HepG2 (cell line): Measurements from ENCODE around the gene IDNK. TPM values are rescaled to one million over a fixed set of nuclear protein-coding genes. Genes with fewer than 3 reads are reported as not detected.
A peak's percentile ranks its signal among the peaks of the same experiment; 100 is the strongest.

Source experiments
- DR1 ChIP-seq: sonication (generic); formaldehyde crosslinking; IDR thresholded peaks from 2 replicates; pipeline ENCODE4 v1.8.0; 2021; ENCODE audit warnings: mild to moderate bottlenecking, missing genetic modification reagents, inconsistent platforms
- GLI4 ChIP-seq: sonication (generic); formaldehyde crosslinking; IDR thresholded peaks from 2 replicates; pipeline ENCODE4 v1.5.1; 2020; ENCODE audit warnings: missing genetic modification reagents, mild to moderate bottlenecking, moderate library complexity, borderline replicate concordance
- MEF2D ChIP-seq: sonication (generic); formaldehyde crosslinking; IDR thresholded peaks from 2 replicates; pipeline ENCODE4 v1.5.1; 2020; ENCODE audit warnings: mild to moderate bottlenecking, missing genetic modification reagents
- MYC ChIP-seq: sonication (generic); formaldehyde crosslinking; IDR thresholded peaks from 2 replicates; pipeline ENCODE4 v1.9.0; 2021; ENCODE audit warnings: missing genetic modification reagents, borderline replicate concordance
- POLR2AphosphoS2 ChIP-seq: IDR thresholded peaks from 2 replicates; pipeline ENCODE4 v1.6.1; 2011; ENCODE audit warnings: low read depth, low read length, improper control_type of control experiment
- RARA ChIP-seq: IDR thresholded peaks from 2 replicates; pipeline ENCODE4 v1.6.1; 2016; ENCODE audit warnings: missing genetic modification reagents, missing compliant biosample characterization
- SMARCE1 ChIP-seq: fragments of 450-650 bp; IDR thresholded peaks from 2 replicates; pipeline ENCODE4 v1.6.1; 2017; ENCODE audit warnings: borderline replicate concordance
- ZFP36L2 ChIP-seq: sonication (generic); formaldehyde crosslinking; IDR thresholded peaks from 2 replicates; pipeline ENCODE4 v1.4.0; 2020; ENCODE audit warnings: missing genetic modification reagents
- ZNF343 ChIP-seq: sonication (generic); formaldehyde crosslinking; IDR thresholded peaks from 2 replicates; pipeline ENCODE4 v1.4.0; 2020; ENCODE audit warnings: mild to moderate bottlenecking, missing genetic modification reagents
- ZNF430 ChIP-seq: sonication (generic); formaldehyde crosslinking; IDR thresholded peaks from 2 replicates; pipeline ENCODE4 v1.9.0; 2021; ENCODE audit warnings: mild to moderate bottlenecking, missing genetic modification reagents
- ZNF431 ChIP-seq: sonication (generic); formaldehyde crosslinking; IDR thresholded peaks from 2 replicates; pipeline ENCODE4 v1.9.0; 2022; ENCODE audit warnings: missing genetic modification reagents, low read depth, mild to moderate bottlenecking, borderline replicate concordance
- polyA plus RNA-seq, 8 experiments: library from polyadenylated mRNA; depleted of rRNA in 3 of 8; stranded (reverse) in 7 of 8; unstranded in 1 of 8; fragments of >200 nt; fragmentation: Illumina TruSeq in 4 of 8; extraction: Trizol in 4 of 8; gene quantifications; 2 replicates each; pipeline versions ENCODE4 v1.2.1 to v1.2.3, GENCODE V29; 2011 to 2016; ENCODE audit warnings: low read depth in 4 of 8, missing spikeins in 1 of 8, mixed read lengths in 1 of 8; ENCODE audit not compliant: insufficient read depth in 1 of 8
- total RNA-seq, 5 experiments: library from RNA; depleted of rRNA; stranded (reverse); fragments of >200 nt; fragmentation: Illumina TruSeq; extraction: Trizol; gene quantifications; 2 replicates each; pipeline ENCODE4 v1.2.3, GENCODE V29; 2016; ENCODE audit warnings: low read depth in 1 of 5
- TF ChIP-seq, protein P1 (sequence below): sonication (generic); formaldehyde crosslinking; conservative IDR thresholded peaks from 2 replicates; pipeline ENCODE4 v1.8.0; 2022; ENCODE audit warnings: mild to moderate bottlenecking, moderate library complexity, missing genetic modification reagents
- TF ChIP-seq, protein P2 (sequence below): sonication (generic); formaldehyde crosslinking; IDR thresholded peaks from 2 replicates; pipeline ENCODE4 v1.5.0; 2020; ENCODE audit warnings: mild to moderate bottlenecking, missing genetic modification reagents
- TF ChIP-seq, protein P3 (sequence below): sonication (generic); formaldehyde crosslinking; IDR thresholded peaks from one replicate; pipeline ENCODE4 v1.5.1; 2020; ENCODE audit warnings: mild to moderate bottlenecking, missing genetic modification reagents; ENCODE audit errors: not compliant biosample characterization
- TF ChIP-seq, protein P4 (sequence below), 2 experiments: fragments of 450-650 bp in 1 of 2; sonication (generic) in 1 of 2; formaldehyde crosslinking; IDR thresholded peaks; 2 replicates each; pipeline versions ENCODE4 v1.5.0 to v1.8.0; 2020 to 2022; ENCODE audit warnings: mild to moderate bottlenecking in 1 of 2, missing genetic modification reagents in 1 of 2

IDNK gene
- total and polyA plus RNA-seq, 2 of the 13 experiments (the other 11 are each of a cell fraction or from before 2014, with no cell fraction given): 3.1 to 4.8 TPM

DNA sequence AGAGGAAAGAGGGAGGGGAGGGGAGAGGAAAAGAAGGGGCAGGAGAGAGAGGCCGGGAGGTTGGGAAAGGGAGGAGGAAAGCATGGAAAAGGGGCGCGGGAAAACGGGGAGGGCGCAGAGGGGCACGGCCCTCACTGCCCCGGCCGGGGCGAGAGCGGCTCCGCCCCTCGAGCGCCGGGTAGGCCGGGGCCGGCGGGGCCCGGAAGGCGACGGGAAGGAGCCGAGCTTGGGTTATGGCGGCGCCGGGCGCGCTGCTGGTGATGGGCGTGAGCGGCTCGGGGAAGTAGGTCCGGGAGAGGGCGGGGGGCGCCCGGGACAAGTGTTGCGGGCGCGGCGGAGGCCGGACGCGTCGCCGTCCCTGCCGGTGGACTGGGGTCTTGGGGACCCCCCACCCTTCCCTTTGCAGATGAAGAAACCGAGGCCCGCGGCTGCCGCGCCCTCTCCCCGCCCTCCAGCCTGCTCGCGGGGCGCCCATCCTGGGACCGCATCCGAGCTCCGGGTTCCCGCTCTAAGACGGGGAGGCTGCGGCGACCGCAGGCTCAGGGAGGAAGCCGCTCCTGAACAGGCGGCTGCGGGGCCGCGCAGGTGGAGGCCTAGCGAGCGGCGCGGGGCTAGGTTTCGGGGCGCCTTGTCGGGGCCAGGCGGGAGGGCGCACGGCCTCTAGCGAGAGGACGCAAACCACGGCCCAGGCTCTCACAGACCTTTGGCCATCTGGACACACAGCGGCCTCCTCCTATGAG lies at the start of gene IDNK (continued):
- TF ChIP-seq, protein P1, sequence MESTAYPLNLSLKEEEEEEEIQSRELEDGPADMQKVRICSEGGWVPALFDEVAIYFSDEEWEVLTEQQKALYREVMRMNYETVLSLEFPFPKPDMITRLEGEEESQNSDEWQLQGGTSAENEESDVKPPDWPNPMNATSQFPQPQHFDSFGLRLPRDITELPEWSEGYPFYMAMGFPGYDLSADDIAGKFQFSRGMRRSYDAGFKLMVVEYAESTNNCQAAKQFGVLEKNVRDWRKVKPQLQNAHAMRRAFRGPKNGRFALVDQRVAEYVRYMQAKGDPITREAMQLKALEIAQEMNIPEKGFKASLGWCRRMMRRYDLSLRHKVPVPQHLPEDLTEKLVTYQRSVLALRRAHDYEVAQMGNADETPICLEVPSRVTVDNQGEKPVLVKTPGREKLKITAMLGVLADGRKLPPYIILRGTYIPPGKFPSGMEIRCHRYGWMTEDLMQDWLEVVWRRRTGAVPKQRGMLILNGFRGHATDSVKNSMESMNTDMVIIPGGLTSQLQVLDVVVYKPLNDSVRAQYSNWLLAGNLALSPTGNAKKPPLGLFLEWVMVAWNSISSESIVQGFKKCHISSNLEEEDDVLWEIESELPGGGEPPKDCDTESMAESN: peak; percentile 81
- TF ChIP-seq GLI4 (peak; percentile 60), SMARCE1 (no peak), MYC (CRISPR knock-in tag) (peak; percentile 54; the same call in 1 of the 2 replicates), ZNF343 (no peak), MEF2D (no peak), ZFP36L2 (CRISPR knock-in tag) (no peak), DR1 (CRISPR knock-in tag) (no peak), POLR2AphosphoS2 (no peak), RARA (CRISPR knock-in tag) (0 out of 2 replicates have a peak, but pooled peaks have one; percentile 13), ZNF431 (CRISPR knock-in tag) (0 out of 2 replicates have a peak, but pooled peaks have one; percentile 6), ZNF430 (CRISPR knock-in tag) (0 out of 2 replicates have a peak, but pooled peaks have one; percentile 37)
- TF ChIP-seq, protein P2, sequence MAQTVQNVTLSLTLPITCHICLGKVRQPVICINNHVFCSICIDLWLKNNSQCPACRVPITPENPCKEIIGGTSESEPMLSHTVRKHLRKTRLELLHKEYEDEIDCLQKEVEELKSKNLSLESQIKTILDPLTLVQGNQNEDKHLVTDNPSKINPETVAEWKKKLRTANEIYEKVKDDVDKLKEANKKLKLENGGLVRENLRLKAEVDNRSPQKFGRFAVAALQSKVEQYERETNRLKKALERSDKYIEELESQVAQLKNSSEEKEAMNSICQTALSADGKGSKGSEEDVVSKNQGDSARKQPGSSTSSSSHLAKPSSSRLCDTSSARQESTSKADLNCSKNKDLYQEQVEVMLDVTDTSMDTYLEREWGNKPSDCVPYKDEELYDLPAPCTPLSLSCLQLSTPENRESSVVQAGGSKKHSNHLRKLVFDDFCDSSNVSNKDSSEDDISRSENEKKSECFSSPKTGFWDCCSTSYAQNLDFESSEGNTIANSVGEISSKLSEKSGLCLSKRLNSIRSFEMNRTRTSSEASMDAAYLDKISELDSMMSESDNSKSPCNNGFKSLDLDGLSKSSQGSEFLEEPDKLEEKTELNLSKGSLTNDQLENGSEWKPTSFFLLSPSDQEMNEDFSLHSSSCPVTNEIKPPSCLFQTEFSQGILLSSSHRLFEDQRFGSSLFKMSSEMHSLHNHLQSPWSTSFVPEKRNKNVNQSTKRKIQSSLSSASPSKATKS (CRISPR knock-in tag): peak; percentile 52; the same call in 1 of the 2 replicates
- TF ChIP-seq, protein P3, sequence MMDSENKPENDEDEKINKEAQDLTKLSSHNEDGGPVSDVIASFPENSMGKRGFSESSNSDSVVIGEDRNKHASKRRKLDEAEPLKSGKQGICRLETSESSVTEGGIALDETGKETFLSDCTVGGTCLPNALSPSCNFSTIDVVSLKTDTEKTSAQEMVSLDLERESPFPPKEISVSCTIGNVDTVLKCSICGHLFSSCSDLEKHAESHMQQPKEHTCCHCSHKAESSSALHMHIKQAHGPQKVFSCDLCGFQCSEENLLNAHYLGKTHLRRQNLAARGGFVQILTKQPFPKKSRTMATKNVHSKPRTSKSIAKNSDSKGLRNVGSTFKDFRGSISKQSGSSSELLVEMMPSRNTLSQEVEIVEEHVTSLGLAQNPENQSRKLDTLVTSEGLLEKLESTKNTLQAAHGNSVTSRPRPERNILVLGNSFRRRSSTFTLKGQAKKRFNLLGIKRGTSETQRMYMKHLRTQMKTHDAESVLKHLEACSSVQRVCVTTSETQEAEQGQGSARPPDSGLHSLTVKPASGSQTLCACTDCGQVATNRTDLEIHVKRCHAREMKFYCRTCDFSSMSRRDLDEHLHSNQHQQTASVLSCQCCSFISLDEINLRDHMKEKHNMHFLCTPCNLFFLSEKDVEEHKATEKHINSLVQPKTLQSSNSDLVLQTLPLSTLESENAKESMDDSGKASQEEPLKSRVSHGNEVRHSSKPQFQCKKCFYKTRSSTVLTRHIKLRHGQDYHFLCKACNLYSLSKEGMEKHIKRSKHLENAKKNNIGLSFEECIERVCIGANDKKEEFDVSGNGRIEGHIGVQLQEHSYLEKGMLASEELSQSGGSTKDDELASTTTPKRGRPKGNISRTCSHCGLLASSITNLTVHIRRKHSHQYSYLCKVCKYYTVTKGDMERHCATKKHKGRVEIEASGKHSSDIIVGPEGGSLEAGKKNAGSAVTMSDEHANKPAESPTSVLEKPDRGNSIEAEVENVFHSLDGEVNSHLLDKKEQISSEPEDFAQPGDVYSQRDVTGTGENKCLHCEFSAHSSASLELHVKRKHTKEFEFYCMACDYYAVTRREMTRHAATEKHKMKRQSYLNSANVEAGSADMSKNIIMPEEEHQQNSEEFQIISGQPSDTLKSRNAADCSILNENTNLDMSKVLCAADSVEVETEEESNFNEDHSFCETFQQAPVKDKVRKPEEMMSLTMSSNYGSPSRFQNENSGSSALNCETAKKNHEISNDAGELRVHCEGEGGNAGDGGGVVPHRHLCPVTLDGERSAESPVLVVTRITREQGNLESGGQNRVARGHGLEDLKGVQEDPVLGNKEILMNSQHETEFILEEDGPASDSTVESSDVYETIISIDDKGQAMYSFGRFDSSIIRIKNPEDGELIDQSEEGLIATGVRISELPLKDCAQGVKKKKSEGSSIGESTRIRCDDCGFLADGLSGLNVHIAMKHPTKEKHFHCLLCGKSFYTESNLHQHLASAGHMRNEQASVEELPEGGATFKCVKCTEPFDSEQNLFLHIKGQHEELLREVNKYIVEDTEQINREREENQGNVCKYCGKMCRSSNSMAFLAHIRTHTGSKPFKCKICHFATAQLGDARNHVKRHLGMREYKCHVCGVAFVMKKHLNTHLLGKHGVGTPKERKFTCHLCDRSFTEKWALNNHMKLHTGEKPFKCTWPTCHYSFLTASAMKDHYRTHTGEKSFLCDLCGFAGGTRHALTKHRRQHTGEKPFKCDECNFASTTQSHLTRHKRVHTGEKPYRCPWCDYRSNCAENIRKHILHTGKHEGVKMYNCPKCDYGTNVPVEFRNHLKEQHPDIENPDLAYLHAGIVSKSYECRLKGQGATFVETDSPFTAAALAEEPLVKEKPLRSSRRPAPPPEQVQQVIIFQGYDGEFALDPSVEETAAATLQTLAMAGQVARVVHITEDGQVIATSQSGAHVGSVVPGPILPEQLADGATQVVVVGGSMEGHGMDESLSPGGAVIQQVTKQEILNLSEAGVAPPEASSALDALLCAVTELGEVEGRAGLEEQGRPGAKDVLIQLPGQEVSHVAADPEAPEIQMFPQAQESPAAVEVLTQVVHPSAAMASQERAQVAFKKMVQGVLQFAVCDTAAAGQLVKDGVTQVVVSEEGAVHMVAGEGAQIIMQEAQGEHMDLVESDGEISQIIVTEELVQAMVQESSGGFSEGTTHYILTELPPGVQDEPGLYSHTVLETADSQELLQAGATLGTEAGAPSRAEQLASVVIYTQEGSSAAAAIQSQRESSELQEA: peak; percentile 29
- TF ChIP-seq, protein P4, sequence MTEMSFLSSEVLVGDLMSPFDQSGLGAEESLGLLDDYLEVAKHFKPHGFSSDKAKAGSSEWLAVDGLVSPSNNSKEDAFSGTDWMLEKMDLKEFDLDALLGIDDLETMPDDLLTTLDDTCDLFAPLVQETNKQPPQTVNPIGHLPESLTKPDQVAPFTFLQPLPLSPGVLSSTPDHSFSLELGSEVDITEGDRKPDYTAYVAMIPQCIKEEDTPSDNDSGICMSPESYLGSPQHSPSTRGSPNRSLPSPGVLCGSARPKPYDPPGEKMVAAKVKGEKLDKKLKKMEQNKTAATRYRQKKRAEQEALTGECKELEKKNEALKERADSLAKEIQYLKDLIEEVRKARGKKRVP (CRISPR knock-in tag; IDR thresholded peaks at IDR 0.05): 0 out of 4 replicates have a peak, but pooled peaks of 1 of the 2 experiments have one; percentile 20
